ENCODE results near the gene AQP1.

Gene AQP1

DNA sequence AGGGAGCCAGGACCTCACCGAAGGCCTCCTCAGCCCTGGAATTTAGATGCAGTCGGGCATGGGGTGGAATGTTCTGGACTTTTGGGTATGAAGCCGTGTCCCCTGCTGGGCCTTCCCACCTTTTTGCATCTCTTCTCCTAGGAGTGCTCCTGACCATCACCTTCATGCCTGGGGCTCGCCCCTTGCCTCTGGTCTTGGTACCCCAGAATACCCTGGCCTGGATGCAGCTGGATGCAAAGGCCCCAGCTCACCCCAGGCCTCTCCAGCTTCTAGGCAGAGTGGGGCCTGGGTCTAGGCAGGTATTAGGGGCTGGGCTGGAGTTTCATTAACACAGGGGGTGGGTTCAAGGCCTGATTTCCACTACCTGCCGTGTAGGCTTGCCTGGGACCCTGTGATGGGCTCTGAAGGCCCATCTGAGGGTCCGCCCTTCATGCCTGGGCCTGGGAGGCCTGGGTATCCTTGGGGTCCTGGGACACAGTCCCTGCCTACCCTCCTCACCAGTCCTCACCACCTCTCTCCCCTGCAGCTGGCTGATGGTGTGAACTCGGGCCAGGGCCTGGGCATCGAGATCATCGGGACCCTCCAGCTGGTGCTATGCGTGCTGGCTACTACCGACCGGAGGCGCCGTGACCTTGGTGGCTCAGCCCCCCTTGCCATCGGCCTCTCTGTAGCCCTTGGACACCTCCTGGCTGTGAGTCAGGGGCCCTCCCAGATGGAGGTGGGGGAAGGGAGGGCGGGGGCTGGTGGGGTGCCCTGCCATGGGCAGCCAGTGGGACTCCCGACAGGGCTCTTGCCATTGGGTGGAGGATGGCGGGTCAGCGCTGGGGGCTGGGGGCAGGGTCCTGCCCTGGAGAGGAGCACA, 10.1 kb downstream of the AQP1 start:
- no peak for DNase-seq (ENCODE audit: low spot score)

DNA sequence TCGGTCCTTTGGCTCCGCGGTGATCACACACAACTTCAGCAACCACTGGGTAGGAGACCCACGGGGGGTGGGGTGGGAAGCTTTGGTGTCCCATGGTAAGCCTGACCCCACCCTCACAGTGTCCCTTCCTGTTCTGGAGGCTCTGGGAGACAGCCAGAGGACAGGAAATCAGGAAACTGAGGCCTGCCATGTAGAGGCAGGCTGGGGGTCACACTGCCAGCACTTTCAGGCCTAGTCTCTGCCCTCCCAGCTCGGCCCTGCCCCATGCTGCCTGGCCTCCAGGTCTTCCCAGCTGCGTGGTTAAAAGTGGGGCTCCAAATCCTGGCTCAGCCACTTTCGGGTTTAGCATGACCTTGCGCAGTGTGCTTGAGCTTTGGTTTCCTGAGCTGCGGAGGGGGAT, 10.9 kb downstream of the AQP1 start:
- no peak for DNase-seq (ENCODE audit: low spot score)

DNA sequence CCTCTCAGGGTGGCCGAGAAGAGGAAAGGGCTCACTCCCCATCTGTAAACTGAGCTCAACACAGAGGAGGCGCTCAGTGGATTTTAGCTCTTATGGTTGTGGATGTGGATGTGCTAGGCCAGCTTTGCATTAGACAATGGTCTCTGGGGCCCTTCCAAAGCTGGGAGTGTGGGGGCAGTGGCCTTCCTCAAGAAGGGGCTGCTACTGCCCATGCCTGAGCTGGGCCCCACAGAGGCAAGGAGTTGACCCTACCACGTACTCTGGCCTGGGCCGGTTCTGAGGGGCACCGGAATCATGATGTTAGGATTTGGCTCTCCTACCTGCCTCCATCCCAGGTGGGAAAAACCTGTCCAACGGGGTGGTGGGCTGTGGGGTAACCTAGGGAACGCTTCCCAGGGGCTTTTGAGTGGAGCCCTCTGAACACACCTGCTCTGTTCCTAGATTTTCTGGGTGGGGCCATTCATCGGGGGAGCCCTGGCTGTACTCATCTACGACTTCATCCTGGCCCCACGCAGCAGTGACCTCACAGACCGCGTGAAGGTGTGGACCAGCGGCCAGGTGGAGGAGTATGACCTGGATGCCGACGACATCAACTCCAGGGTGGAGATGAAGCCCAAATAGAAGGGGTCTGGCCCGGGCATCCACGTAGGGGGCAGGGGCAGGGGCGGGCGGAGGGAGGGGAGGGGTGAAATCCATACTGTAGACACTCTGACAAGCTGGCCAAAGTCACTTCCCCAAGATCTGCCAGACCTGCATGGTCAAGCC, 11.5 kb downstream of the AQP1 start:
- no peak for DNase-seq (ENCODE audit: low spot score)

DNA sequence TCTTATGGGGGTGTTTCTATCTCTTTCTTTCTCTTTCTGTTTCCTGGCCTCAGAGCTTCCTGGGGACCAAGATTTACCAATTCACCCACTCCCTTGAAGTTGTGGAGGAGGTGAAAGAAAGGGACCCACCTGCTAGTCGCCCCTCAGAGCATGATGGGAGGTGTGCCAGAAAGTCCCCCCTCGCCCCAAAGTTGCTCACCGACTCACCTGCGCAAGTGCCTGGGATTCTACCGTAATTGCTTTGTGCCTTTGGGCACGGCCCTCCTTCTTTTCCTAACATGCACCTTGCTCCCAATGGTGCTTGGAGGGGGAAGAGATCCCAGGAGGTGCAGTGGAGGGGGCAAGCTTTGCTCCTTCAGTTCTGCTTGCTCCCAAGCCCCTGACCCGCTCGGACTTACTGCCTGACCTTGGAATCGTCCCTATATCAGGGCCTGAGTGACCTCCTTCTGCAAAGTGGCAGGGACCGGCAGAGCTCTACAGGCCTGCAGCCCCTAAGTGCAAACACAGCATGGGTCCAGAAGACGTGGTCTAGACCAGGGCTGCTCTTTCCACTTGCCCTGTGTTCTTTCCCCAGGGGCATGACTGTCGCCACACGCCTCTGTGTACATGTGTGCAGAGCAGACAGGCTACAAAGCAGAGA, 12.2 kb downstream of the AQP1 start:
- DNase-seq (ENCODE audit: low spot score) = no peak

DNA sequence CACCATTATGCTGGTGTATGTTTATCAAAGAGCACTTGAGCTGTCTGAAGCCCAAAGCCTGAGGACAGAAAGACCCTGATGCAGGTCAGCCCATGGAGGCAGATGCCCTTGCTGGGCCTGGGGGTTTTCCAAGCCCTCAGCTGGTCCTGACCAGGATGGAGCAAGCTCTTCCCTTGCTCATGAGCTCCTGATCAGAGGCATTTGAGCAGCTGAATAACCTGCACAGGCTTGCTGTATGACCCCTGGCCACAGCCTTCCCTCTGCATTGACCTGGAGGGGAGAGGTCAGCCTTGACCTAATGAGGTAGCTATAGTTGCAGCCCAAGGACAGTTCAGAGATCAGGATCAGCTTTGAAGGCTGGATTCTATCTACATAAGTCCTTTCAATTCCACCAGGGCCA, 13.0 kb downstream of the AQP1 start:
- no peak for DNase-seq (ENCODE audit: low spot score)

DNA sequence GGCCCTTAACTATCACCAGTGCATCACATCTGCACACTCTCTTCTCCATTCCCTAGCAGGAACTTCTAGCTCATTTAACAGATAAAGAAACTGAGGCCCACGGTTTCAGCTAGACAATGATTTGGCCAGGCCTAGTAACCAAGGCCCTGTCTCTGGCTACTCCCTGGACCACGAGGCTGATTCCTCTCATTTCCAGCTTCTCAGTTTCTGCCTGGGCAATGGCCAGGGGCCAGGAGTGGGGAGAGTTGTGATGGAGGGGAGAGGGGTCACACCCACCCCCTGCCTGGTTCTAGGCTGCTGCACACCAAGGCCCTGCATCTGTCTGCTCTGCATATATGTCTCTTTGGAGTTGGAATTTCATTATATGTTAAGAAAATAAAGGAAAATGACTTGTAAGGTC, 13.5 kb downstream of the AQP1 start:
- DNase-seq (ENCODE audit: low spot score) = no peak

DNA sequence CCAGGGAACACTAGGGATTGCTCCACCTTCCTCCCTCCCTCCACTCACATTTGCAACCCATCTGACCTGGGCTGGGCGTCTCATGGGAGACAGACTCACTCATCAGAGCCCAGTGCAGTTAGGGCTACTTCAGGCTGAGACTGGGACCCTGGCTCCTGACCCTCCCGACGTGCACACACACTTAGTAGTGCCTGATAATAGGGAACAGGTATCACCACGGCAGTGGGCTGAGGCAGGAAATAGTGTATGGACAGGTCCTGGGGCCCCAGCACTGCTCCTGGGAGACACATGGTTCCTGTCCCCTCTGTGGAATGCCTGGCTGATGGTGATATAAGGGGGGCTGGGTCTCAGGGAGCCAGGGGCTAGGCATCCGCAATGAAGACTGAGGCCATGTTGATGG, 14.3 kb downstream of the AQP1 start:
- no peak for DNase-seq (ENCODE audit: low spot score)

DNA sequence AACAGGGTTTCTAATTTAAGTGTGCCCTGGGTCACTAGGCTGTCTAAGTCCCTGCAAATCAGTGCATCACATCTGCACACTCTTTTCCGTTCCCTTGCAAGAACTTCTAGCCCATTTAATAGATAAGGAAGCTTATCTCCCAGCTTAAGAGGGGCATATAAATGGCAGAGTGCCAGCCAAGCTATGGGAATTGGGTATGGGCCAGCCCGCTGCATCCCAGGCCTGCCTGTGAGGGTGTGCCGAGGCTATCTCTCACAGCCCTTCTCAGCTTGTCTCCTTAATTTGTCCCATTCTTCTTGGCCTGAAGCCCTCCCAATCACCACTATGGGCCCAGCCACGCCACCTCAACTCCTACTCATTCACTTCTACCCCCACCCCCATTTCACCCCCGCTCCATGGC, 14.7 kb downstream of the AQP1 start:
- no peak for DNase-seq (ENCODE audit: low spot score)

DNA sequence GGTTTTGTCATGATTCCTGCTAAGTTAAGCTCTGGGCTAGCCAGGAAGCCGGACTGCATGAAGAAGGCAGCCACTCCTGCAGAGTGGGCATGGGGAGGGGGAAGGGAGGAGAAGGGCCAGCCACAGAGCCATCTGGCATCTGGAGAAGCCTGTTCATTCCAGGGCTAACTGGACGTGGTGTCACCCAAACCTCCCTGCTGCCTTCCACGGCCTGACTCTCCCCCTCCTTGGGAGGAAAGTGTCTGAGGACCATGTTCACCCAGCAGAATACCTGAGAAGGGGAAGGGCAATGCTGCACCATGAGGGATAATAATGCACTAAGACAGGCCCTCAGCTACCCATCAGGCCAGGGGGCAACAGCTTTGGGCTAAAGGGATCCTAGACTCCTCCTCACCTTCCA, 15.4 kb downstream of the AQP1 start:
- no peak for DNase-seq (ENCODE audit: low spot score)

DNA sequence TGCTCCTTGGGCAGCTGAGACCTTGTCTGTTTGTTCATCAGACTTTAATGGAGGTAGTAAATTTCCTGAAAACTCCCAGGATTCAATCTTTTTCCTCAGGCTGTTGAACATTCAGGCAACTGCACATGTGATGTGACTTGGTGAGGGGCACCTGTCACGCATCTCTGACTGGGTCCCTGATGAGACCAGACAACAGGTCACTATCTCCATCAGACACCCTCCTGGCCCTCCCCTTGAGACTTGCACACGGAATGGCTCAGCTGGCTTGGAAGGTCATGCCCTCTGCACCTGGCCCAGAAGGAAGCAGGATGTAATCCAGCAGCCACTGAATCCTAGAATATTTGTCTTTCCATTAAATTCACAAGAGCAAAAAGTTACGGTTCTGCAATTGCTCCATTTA, 15.9 kb downstream of the AQP1 start:
- DNase-seq (ENCODE audit: low spot score) = no peak

DNA sequence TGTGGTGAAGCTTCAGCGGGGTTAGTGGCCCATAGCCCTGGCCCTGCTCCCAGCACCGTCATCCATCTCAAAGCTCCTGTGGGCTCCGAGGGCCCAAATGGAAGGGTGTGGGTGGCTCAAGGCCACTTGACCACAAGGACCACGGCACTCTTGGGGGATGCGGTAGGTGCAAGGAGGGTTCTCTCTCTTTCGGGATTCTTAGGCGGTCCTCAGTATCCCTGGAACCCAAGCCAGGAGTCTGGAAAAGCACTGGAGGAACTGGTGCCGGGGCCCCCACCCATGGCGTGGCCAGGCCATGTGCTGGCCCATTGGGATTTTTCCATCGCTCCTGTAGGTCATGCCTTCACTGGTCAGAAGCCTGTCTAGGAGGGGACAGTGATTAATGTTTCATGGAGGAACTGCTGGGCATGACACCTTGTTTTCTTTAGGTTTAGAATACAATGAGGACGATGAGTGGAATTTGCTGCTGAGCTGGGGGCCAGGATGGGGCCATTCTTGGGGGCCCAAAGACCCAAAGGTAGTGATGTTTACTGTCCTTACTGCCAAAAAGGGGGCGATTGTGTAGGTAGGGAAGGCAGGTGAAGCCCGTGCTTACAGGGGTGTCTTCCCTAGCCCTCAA, 16.7 kb downstream of the AQP1 start:
- DNase-seq (ENCODE audit: low spot score) = no peak

DNA sequence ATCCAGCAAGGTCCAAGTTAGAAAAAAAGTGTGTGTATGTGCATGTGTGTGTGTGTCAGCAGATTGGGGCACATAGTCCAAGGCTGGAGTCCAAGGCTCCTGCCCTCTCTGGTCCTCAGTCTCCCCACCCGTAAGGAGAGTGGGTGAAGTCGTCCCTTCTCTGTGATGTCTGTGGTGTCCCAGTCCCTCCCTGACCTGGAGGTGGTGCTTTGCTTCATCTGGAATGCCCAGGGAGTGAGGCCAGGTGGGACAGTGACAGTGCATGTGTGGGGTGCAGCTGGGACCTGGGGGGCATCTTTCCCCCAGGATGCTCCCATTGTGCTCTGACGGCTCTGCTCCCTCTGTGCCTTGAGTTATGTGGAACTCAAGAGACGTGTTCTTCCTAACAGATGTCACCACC, 18.0 kb downstream of the AQP1 start:
- no peak for DNase-seq (ENCODE audit: low spot score)

DNA sequence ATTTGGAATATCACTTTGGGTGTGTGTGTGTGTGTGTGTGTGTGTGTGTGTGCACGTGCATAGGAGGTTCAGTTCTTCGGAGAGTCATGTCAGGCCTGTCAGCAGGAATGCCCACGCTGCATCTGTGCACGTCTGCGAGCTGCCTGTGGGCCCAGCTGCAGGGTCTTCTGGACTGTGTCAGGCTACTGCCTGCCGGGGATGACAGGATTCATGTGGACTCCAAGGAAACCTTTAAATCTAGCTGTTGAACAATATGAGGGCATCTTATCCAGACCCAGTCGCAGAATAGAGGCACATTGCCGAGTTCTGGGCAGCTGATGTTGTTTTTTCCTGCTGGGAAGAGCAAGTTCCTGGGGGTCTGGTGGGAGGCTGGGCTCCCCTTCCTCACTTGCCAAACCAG, 19.0 kb downstream of the AQP1 start:
- no peak for DNase-seq (ENCODE audit: low spot score)

DNA sequence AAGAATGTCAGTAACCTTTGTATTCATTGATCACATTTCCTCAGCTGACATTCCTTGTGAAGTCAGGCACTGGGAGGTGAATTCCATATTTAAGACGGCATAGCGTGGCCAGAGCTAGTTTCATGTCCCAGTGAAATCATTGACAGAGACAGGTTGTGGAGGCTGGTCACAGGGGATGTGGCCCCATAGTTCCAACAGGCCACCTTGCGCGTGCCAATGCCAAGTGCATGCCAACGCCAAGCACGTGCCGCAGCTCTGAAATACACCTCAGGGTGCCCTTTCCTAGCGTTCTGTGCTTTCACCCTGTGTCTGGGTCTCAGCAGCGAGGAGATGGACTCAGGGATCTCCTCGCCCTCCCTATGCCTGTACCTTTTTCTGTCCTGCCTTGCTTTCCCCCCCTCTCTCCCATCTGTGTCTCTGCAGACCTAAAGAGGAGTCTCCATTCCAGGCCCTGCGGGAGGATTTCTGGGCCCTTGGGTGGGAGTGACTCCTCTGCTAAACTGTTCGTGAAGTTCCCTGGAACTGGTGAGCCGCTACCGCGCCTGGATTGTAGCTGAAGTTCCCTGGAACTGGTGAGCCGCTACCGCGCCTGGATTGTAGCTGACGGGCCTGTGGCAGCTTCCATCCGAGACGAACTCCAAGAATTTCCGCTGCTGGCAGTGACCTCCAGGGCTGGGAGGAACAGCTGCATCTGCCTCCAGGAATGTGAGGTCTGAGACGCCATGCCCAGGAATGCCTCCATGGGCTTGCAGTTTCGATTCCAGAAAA, 19.7 kb downstream of the AQP1 start:
- DNase-seq (ENCODE audit: low spot score) = no peak

DNA sequence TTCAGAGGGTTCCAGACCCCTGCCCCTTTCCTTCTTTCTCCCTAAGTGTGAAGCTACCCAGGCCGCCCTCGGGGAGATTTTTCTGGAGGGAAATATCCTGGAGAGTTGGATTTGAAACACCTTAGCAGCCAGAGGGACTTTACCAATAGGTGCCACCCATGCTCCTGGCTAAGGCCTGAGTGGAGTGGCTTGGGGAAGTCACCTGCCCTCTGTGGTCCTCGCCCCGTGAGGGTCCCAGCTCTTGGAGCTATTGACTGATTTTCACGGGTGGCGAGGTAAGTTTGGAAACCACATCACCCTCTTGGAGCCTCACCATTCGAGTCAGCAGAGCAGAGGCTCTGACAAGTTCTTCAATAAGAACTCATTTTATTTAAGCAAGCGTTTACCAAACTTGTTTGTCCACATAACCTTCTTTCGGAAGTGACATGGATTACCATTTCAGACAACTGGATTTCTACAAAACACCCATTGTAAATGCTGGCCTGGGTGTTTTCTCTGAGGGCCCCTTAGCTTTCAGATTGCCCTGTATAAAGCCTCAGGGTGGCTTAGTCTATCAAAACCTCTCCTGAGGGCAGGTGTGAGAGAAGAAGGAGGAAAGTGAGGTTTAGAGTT, 20.4 kb downstream of the AQP1 start:
- DNase-seq (ENCODE audit: low spot score) = no peak

DNA sequence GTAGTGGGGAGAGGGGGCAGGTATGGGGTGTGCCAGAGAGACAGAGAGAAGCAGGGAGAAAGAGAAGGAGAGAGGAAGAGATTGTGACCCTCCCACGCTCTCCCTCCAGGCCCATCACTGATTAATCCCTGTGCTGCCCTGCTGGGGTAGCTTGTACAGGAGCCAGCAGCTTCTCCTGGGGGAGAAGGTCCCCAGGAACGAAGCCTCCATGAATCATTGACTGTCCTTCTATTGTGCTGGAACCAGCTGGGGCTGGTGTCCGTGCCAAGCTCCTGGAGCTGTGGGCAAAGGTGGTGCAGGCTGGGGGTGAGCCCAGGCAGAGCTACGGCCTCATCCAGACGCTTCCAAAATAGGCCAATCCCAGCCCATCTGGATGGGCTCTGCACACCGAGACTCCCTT, 20.9 kb downstream of the AQP1 start:
- no peak for DNase-seq (ENCODE audit: low spot score)

DNA sequence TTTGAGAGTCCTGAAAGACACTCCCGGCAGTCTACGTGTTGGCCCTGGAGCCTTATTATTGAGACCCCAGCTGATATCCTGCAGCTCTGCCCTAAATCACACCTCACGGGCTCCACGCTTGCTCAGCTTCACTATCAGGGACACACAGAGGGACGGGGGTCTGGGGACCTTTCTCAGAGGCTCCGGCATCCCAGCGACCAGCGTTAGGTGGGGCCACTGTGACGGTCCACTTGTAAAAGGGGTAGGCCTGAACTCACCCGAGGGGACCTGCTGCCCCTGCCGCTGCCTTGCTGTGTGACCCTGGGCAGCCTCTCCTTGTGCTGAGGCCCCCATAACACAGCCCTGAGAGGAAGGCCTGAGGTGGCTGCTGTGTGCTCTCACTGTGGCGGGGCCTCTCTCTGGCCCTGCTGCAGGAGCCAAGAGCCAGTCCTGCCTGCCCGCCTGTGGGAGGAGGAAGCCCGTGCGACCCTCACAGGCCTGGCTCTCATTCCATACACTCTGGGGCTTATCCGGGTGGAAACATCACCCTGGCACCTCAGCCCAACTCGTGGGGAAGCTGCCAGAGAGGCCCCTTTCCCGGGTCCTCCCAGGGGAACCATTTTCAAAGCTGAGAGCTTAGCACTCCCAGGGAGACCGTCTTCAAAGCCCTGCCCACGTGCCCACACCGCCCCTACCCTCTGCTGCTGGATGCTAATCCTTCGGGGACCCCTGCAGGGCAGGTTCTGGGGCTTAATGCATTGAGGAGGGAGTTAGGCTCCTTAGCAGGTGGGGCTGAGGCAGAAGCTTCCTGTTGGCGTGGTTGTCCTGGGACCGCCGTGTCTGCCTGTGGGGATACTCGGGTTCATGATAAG, 21.7 kb downstream of the AQP1 start:
- no peak for DNase-seq (ENCODE audit: low spot score)

DNA sequence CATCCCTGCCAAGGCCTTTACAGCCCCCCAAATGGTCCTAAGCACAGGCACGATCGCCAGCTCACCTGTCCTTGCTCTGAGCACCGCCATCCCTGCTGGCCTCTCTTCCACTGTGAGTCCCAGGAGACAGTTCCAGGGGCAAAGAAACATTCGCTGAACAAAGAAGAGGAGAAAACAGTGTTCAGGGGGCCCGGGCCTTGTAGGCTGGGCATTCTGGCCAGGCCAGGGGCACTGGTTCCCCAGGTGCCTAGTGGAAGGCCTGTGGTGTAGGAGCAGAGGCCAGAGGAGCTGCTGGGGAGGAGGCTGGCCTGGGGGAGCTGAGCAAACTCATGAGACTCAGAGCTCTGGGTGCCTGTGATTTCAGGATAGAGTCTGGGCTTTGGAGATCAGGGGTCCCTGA, 22.6 kb downstream of the AQP1 start:
- DNase-seq (ENCODE audit: low spot score) = no peak

DNA sequence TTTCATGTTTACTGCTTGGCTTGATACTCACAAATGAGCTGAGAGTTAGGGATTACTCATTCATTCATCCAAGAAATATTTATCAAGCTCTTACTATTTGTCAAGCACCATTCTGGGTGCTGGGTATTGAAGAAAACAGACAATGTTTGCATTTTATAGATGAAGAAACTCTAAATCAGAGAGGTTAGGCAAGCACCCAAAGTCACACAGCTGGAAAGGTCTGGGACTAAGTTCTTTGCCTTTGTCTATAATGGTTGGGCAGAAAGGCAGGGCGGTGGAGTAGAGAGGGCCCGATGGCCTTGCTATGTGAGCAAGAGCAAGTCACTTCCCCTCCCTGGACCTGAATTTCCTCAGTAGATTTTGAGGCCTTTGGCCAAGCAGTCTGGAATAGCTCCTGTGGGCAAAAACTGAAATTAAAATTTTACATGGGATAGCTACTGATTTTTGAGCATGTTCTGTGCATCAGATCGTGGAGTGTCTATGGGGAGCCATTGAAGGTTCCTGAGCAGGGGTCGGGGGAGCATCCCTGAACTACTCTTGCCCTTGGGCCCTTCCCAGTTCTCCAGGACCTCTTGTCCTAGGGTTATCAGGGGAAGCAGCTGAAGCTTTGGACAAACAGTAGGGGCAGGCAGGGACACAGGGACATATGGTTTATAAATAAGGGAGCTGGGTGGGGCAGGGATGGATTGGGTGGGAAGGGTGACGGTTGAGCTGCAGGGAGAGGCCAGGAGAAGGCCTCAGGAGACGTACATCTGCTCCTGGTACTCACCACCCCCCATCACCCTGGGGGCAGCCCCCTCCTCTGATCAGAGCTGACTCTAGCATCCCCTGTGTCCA, 23.3 kb downstream of the AQP1 start:
- no peak for DNase-seq (ENCODE audit: low spot score)

DNA sequence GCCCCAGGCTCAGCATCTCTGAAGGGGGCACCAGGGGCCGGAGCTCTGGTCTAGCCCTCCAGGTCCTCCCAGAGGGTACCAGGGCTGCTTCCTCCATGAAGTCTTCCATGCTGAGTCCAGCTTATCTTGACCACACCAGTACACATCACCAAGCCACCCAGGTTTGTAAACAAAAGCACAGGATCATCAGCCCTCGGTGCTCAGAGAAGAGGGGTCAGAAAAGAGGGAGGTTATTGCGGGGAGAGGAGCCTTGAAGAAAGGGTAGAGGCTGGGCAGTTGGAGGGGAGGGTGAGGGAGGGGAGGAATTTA, 23.9 kb downstream of the AQP1 start:
- no peak for DNase-seq (ENCODE audit: low spot score)

Data from kidney capillary endothelial cell (primary cell).